CD4-positive, alpha-beta T cell treated with Interleukin-6 for 4 hours (primary cell): Measurements from ENCODE around the gene SMC1B.
"Not testable (repeated sequence)": the region's sequence is repeated elsewhere in the genome, so short reads cannot be mapped to it uniquely, and the experiment has no call there.

Experiments
- DNase-seq: peaks from one replicate; pipeline ENCODE4 v3.0.0-alpha.2; 2020; ENCODE audit warnings: mixed read lengths

The SMC1B gene

DNA sequence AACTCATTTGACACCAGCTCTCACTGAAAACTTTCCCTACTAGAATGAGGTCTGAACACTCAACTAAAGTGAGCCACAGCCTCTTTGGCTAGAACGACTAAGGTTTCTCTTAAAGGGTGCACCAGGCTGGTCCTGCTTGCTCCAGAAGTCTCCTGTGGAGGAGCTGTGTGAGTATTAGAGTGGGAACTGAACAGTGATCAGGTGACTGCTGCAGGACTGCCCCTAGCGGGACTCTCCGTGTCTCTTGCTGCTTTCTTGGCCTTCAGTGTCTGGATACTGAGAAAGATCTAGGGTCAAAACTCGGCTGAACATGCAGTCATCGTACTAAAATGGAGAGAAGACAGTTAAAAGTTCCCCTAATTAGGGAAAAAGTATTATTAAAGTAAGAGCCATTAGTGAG is 69.1 kb downstream of the SMC1B start:
- DNase-seq, result no peak

DNA sequence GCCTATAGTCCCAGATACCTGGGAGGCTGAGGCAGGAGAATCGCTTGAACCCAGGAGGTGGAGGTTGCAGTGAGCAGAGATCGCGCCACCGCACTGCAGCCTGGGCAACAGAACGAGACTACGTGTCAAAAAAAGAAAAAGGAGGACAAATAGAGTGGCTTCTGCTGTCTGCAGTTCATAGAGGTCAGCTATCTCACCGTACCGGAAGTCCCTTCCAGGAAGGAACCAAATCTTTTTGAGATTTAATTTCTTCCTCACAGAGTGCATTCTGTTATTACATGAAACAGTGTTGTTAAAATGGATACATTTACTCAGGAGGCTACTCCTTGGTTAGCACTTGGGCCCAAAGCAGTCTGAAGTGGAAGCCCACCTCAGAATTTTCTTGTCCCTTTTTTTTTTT is 70.3 kb downstream of the SMC1B start:
- no peak for DNase-seq

- peak; percentile 67 for DNase-seq
Observed at GRCh38 chr22:45341498-45341897, 71.9 kb downstream of the SMC1B start.

GRCh38 chr22:45340323-45340722 is 73.1 kb downstream of the SMC1B start:
- DNase-seq, result no peak

- no peak for DNase-seq
Observed at GRCh38 chr22:45338795-45339194, 74.6 kb downstream of the SMC1B start.

GRCh38 chr22:45337536-45337935 is 75.9 kb downstream of the SMC1B start:
- DNase-seq, result no peak

DNA sequence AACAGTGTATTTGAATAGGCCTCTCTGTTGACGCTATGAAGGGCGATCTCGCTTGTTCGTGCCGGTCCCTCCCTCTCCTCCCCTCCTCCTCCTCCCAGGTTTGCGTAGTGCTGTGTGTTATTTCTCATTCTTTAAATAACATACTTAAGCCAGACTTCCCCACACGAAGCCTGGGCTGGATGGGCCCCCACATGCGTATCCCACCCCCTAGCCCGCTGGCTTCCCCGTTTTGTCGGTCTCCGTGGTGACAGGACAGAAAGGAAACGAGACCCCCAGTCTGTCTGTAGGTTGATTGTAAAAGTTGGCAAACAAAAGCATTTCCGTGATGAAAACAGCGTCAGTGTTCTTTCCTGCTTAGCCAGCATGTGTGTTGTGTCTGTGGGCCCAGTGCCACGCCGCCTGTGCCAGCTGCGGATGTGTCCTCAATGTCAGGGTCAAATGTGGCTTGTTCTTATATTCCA is 76.4 kb downstream of the SMC1B start:
- peak; percentile 15 for DNase-seq

DNA sequence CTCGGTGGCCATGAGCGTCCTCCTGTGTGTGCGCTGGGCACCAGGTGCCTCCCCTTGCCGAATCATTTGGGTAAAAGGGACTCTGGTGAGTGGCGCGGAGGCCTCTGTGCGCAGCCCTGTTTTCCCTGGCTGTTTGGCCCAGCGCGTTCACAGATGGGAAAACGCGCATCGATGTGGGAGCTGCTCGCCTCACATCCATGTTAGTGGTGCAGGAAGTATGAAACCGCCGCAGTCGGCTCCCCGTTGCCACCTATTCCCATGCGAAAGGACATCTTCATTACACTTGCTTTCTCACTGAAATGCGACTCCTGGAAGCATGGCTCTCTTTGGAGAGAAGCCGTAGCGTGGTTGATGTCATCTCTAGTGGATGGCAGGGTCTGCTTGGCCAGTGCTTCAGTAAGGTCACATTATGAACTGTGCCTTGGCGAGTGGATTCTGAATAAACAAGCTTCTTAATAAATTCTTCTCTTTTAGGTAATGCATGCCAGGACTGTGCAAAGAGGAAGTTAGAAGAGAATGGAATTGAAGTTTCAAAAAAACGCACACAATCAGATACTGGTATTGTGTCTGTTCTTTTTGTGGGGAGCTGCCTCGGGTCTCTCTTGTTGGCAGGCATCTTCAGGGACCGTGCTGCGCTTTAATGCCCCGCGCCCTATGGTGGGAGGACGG is 77.4 kb downstream of the SMC1B start:
- DNase-seq, result no peak

DNA sequence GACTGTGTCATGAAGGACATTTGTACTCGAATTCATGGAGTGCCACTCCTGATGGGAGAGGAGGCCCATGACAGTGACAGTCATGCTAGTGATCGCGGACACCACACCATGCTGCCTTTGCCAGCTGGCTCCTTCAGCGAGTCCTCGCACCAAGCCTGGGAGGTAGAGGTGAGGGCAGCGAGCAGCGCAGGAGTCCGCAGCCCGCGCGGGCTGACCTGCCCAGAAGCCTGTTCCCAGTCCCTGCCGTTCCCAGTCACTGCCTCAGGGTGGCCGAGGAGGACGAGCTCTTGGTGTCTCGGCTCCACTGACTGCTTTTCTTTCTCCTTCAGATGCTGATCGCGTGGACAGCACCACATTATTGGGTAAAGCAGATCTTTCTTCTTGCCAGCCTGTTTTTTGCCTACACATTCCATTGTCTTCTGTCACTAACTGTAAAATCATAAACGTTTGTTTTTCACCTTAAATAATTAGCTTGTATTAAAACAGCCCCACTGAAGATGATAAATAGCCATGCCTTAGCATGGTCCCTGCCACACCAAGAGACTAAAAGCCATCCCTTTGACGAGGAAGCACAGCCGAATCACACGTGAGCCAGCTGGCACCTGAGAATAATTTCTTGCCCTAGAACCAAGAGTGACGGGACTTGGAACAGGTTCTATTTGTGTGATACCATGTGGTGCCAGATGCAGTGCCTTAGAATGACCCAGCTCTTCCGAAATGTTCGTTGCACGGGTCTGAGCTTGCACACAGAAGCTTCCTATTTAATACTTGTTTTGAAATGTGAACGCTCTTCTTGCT is 78.2 kb downstream of the SMC1B start:
- no peak for DNase-seq

GRCh38 chr22:45334528-45334927 is 78.9 kb downstream of the SMC1B start:
- no peak for DNase-seq

DNA sequence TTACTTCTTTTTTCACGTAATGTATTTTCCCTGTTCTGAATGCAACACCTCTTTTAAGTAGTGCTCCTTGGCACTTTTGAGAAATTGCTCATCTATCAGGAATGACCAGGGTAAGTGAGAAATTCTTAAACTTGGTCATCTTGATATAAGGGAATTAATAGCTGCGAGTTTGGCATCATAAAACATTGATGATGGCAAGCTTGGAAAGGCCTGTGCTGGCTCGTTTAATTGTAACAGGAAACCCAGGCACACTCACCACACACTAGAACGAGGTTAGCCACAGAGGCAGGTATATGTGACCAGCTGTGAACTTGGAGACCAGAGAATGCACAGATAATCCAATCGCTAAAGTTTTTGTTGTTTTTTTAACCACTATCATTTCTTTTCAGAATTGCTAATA is 79.3 kb downstream of the SMC1B start:
- no peak for DNase-seq

DNA sequence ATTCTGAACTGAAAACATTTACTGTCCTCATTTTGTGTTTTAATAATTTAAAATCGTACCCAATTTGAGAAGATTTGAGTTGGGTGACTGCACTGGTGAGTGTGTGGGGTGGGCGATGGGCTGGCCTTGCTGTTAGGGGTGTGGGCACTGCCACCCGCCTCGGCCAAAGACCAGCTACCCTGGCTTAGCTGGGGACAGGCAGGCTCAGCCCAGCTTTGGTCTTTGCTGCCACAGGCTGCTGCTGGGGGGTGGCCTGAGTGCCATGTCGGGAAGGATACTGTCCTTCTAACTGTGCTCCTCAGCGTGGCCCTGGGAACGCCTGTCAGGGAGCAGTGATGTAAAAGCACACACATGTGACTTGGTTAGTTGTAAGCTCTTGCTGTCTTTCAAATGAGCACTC is 81.4 kb downstream of the SMC1B start:
- no peak for DNase-seq

- DNase-seq, result no peak
Observed at GRCh38 chr22:45331486-45331885, 81.9 kb downstream of the SMC1B start.

GRCh38 chr22:45330548-45330947 is 82.9 kb downstream of the SMC1B start:
- no peak for DNase-seq

GRCh38 chr22:45329530-45329936 is 83.9 kb downstream of the SMC1B start:
- DNase-seq, result no peak

GRCh38 chr22:45328822-45329529 is 84.4 kb downstream of the SMC1B start:
- DNase-seq, result no peak

- not testable (repeated sequence) for DNase-seq
Observed at GRCh38 chr22:45328261-45328660, 85.1 kb downstream of the SMC1B start.

DNA sequence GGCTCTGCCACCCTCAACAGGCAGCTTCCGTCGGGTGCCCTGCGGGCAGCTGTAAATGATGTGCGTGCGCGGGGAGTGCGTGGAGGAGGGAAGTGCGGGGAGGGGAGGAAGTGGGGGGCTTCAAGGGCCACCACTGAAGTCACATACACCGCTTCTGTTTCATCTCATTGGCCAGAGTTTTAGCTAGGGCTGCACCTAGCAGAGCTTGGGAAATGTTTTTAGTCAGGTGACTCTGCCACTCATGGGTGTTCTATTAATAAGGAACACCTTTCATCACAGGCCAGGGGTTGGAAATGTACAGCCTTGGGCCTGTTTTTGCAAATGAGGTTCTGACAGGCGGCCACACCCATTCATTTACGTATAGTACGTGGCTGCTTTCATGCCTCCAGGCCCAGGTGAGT is 89.1 kb downstream of the SMC1B start:
- DNase-seq, result no peak

DNA sequence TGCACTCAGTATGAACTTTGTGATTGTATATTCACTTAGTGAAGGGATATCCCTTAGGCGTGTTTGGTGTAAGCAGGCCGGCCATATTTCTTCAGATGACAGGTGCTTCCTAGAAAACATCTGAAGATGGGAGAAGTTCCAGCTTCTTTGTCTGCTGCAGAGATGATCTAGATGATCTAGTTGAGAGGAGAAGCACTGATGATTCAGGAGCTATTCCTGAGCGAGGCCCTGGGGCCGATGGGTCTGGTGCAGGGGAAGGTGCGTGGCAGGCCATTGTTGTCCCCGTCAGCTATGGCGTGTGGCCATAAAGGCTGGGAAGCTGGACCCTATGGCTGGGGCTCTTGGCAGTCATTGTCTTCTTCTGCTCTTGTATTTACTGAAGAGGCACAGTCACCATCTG is 89.7 kb downstream of the SMC1B start:
- no peak for DNase-seq

DNA sequence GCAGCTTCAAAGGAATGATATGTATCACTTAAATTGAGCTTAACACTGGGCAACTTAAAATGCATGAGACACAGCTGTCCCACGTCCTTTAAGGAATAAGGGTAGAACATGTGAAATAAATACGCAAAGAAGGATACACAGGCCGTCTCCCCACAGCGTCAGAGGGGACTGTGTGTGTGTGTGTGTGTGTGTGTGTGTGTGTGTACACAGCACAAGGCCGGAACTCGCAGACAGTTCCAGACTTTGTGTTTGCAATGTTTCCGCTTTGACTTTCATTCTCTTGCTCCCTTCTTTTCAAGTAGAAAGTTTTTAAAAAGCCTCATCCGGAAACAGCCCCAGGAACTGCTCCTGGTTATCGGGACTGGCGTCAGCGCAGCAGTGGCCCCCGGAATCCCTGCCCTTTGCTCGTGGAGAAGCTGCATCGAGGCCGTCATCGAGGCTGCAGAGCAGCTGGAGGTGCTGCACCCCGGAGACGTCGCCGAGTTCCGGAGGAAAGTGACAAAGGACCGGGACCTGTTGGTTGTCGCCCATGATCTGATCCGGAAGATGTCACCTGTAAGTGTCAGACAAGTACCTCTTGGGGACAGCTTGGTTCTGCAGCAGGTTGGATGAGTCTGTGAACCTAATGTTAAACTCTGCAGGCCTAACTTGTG is 90.4 kb downstream of the SMC1B start:
- DNase-seq, result peak; percentile 29

- peak; percentile 27 for DNase-seq
Observed at GRCh38 chr22:45321827-45322226, 91.6 kb downstream of the SMC1B start.

DNA sequence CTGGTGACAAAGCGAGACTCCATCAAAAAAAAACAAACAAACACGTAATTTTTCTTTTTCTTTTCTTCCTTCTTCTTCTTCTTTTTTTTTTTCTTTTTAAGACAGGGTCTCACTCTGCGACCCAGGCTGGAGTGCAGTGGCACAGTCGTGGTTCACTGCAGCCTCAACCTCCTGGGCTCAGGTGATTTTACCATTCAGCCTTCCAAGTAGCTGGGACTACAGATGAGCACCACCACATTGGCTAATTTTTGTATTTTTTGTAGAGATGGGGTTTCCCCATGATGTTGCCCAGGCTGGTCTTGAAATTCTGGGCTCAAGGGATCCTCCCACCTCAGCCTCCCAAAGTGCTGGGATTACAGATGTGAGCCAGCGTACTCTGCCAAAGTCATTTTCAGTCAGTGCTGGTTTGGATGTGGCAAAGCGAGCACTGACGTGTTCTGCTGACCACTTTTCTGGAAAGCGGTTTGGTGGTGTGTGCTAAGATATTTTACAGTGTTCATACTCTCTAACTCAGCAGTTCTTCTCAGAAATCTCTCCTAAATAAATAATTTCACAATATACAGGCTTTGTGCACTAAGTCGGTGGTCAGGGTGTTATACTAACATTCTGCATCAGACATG is 92.9 kb downstream of the SMC1B start:
- no peak for DNase-seq

- no peak for DNase-seq
Observed at GRCh38 chr22:45319324-45319685, 94.1 kb downstream of the SMC1B start.
